PFSK-1 (cell line): ENCODE data around the gene SERPINA9.

ENCODE experiments used
- POLR2AphosphoS5 ChIP-seq: IDR thresholded peaks from 2 replicates; pipeline ENCODE4 v1.6.1; 2012; ENCODE audit warnings: low read depth, mild to moderate bottlenecking, control low read depth, low read length, moderate library complexity
- SIN3A ChIP-seq: IDR thresholded peaks from 2 replicates; pipeline ENCODE4 v1.6.1; 2012; ENCODE audit warnings: mild to moderate bottlenecking, low read length, moderate library complexity, borderline replicate concordance; ENCODE audit not compliant: insufficient read depth
- TAF1 ChIP-seq: IDR thresholded peaks from 2 replicates; pipeline ENCODE4 v1.6.1; 2012; ENCODE audit warnings: low read length, control low read depth, borderline replicate concordance; ENCODE audit not compliant: insufficient read depth
- TF ChIP-seq, protein P1 (sequence below), 2 experiments: IDR thresholded peaks; 2 replicates each; pipeline versions ENCODE4 v1.6.1 to v1.8.0; 2011 to 2012; ENCODE audit warnings: low read depth in 2 of 2, low read length in 2 of 2, control low read depth in 1 of 2, inconsistent platforms in 1 of 2, mild to moderate bottlenecking in 1 of 2, moderate library complexity in 1 of 2; ENCODE audit not compliant: insufficient read depth in 1 of 2

DNA sequence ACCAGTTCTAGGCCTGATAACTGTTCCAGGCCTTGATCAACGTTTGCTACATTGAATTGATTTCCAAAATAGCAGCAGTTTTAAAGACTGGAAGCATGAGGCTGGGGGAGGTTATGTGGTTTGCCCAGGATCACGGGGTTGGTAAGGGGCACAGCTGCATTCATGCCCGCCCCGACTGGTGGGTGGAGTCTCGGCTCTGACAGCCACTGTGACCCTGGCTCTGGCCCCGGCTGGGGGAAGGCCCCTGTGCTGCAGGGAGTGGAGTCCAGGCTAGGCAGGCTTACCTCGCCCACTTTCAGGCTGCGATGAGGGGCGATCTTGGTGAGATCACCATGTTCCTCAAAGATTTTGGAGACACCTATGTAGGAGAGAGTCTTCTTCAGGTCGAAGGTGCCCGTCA, 13.3 kb upstream of the SERPINA9 start:
- TF ChIP-seq POLR2AphosphoS5 (no peak), TAF1 (no peak), SIN3A (no peak)
- TF ChIP-seq, protein P1, sequence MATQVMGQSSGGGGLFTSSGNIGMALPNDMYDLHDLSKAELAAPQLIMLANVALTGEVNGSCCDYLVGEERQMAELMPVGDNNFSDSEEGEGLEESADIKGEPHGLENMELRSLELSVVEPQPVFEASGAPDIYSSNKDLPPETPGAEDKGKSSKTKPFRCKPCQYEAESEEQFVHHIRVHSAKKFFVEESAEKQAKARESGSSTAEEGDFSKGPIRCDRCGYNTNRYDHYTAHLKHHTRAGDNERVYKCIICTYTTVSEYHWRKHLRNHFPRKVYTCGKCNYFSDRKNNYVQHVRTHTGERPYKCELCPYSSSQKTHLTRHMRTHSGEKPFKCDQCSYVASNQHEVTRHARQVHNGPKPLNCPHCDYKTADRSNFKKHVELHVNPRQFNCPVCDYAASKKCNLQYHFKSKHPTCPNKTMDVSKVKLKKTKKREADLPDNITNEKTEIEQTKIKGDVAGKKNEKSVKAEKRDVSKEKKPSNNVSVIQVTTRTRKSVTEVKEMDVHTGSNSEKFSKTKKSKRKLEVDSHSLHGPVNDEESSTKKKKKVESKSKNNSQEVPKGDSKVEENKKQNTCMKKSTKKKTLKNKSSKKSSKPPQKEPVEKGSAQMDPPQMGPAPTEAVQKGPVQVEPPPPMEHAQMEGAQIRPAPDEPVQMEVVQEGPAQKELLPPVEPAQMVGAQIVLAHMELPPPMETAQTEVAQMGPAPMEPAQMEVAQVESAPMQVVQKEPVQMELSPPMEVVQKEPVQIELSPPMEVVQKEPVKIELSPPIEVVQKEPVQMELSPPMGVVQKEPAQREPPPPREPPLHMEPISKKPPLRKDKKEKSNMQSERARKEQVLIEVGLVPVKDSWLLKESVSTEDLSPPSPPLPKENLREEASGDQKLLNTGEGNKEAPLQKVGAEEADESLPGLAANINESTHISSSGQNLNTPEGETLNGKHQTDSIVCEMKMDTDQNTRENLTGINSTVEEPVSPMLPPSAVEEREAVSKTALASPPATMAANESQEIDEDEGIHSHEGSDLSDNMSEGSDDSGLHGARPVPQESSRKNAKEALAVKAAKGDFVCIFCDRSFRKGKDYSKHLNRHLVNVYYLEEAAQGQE (IDR thresholded peaks at IDR 0.05; ENCODE audit: insufficient read depth in 1 of 2, low read depth in 2 of 2, low read length in 2 of 2) = no peak
